ENCODE data around the gene DBI. TPM values are rescaled to one million over a fixed set of nuclear protein-coding genes. Genes with fewer than 3 reads are reported as not detected.

DBI gene
- total RNA-seq, 1 donor from 2014 or later = 156 TPM

DNA sequence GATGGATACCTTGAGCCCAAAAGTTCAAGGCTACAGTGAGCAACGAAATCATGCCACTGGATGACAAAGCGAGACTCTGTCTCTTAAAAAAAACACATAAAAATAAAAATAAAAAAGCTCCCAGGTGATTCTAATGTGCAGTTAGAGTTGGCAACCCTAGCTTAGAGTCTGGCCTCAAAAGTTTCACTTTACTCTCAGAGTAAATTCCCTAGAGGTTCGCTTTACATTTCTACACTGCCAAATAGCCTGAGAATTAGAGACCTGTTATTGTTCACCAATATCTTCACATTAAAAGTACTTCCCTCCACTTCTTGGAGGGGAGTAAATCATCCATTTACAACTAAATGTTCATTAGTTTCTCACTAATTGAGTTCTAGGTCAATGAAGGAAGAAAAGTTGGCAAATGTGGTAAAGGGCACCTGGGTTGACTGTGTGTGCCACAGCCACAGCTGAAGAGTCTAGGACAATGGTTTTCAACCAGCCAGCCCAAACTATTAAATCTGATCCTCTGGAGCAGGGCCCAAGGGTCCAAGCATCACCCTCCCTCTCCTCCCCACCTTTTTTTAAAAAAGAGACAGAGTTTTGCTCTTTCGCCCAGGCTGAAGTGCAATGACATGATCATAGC, 49.6 kb downstream of the DBI start:
- TF ChIP-seq CTCF (IDR thresholded peaks at IDR 0.05; ENCODE audit: unreplicated experiment) = no peak
- H3K27me3 Mint-ChIP-seq = no peaks in the 10 kb centered on the region
- no peak overlapping the region for H3K27ac Mint-ChIP-seq
- no peak overlapping the region for H3K4me3 Mint-ChIP-seq (ENCODE audit: low read depth)
- peaks cover 16% of the 10 kb centered on the region for H3K4me1 Mint-ChIP-seq (ENCODE audit: low read depth)
- H3K36me3 Mint-ChIP-seq (ENCODE audit: insufficient read depth) = no peaks in the 10 kb centered on the region
- H3K9me3 Mint-ChIP-seq (ENCODE audit: low read depth) = peaks cover 6% of the 10 kb centered on the region
- no peak for DNase-seq (ENCODE audit: low spot score, unreplicated experiment)

DNA sequence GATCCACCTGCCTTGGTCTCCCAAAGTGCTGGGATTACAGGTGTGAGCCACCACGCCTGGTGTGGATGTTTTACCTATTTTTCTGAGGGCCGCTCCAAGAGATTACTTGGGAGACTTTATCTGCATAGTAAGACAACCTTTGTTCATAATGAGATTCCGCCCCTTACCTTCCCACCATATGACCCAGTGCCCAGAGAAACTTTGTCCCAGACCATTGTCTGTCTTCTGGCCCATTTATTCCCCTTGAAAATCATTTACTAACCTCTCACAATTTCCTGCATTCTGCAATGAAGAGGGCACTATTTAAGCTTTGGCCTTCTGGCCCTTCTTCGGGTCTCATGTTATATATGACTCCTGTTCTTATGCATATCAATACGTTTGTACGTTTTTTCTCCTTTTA, 51.1 kb downstream of the DBI start:
- no peak for TF ChIP-seq CTCF (IDR thresholded peaks at IDR 0.05; ENCODE audit: unreplicated experiment)

DNA sequence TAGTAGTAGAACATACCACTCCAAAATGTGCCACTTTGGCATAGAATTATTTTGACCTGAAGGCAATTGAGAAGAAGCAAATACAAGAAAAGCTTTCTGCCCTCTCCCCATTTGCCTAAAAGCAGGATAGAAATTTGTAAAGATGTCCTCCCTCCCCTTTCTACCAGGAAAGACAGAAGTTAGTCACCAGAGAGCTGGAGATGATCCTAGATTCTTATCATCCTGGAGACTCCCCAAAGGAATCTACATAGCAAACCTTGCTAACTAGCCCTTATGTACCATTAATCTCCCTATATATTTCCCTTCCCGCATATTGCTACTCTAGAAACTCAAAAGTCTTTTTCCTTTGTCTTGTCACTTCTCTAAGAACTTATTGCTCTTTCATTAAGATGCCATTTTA, 52.3 kb downstream of the DBI start:
- peaks cover 6% of the 10 kb centered on the region for H3K36me3 Mint-ChIP-seq (ENCODE audit: insufficient read depth)
- DNase-seq (ENCODE audit: low spot score, unreplicated experiment) = no peak
- peaks cover 34% of the 10 kb centered on the region for H3K4me1 Mint-ChIP-seq (ENCODE audit: low read depth)
- no peak overlapping the region for H3K4me3 Mint-ChIP-seq (ENCODE audit: low read depth)
- H3K27ac Mint-ChIP-seq = no peak overlapping the region
- H3K27me3 Mint-ChIP-seq = no peaks in the 10 kb centered on the region
- no peak for TF ChIP-seq CTCF (IDR thresholded peaks at IDR 0.05; ENCODE audit: unreplicated experiment)
- peaks cover 13% of the 10 kb centered on the region for H3K9me3 Mint-ChIP-seq (ENCODE audit: low read depth)

More for the DNA sequence above, 51.1 kb downstream of the DBI start:
- Mint-ChIP-seq H3K4me3 (ENCODE audit: low read depth) (no peak overlapping the region), H3K36me3 (ENCODE audit: insufficient read depth) (peaks cover 6% of the 10 kb centered on the region), H3K27ac (no peak overlapping the region), H3K4me1 (ENCODE audit: low read depth) (peaks cover 25% of the 10 kb centered on the region), H3K27me3 (no peaks in the 10 kb centered on the region), H3K9me3 (ENCODE audit: low read depth) (peaks cover 13% of the 10 kb centered on the region)
- no peak for DNase-seq (ENCODE audit: low spot score, unreplicated experiment)

DNA sequence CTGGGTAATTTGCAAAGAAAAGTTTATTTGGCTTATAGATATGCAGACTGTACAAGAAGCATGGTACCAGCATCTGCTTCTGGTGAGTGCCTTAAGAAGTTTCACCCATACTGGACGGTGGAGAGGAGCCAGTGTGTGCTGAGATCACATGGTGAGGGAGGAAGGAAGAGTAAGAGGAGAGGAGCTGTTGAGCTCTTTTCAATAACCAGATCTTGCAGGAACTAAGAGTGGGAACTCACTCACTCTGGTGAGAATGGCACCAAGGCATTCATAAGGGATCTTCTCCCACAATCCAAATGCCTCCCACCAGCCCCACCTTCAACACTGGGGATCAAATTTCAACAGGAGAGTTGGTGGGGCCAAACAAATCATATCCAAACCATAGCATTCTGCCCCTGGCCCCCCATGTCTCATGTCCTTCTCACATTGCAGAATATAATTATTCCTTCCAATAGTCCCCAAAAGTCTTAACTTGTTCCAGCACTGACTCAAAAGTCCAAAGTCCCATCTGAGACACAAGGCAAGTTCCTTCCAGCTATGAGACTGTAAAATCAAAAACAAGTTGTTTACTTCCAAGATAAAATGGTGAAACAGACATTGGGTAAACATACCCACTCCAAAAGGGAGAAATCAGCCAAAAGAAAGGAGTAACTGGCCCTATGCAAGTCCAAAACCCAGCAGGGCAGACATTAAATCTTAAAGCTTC, 53.2 kb downstream of the DBI start:
- H3K4me1 Mint-ChIP-seq (ENCODE audit: low read depth) = peaks cover 35% of the 10 kb centered on the region
- no peak for TF ChIP-seq CTCF (IDR thresholded peaks at IDR 0.05; ENCODE audit: unreplicated experiment)
- H3K36me3 Mint-ChIP-seq (ENCODE audit: insufficient read depth) = peaks cover 6% of the 10 kb centered on the region
- H3K4me3 Mint-ChIP-seq (ENCODE audit: low read depth) = no peak overlapping the region
- peak overlapping the region; percentile 80 for H3K27ac Mint-ChIP-seq
- no peaks in the 10 kb centered on the region for H3K27me3 Mint-ChIP-seq
- DNase-seq (ENCODE audit: low spot score, unreplicated experiment) = no peak
- peaks cover 7% of the 10 kb centered on the region for H3K9me3 Mint-ChIP-seq (ENCODE audit: low read depth)

GRCh38 chr2:119421304-119421703, 54.5 kb downstream of the DBI start:
- Mint-ChIP-seq H3K27ac (no peak overlapping the region), H3K27me3 (no peaks in the 10 kb centered on the region), H3K36me3 (ENCODE audit: insufficient read depth) (peaks cover 6% of the 10 kb centered on the region), H3K4me1 (ENCODE audit: low read depth) (peaks cover 45% of the 10 kb centered on the region), H3K4me3 (ENCODE audit: low read depth) (no peak overlapping the region), H3K9me3 (ENCODE audit: low read depth) (peaks cover 7% of the 10 kb centered on the region)
- DNase-seq (ENCODE audit: low spot score, unreplicated experiment) = no peak
- no peak for TF ChIP-seq CTCF (IDR thresholded peaks at IDR 0.05; ENCODE audit: unreplicated experiment)
